Karpas-422 (cell line): ENCODE measurements around the gene SLC25A15. TPM values are rescaled to one million over a fixed set of nuclear protein-coding genes. Genes with fewer than 3 reads are reported as not detected.
"Not testable (repeated sequence)": the region's sequence is repeated elsewhere in the genome, so short reads cannot be mapped to it uniquely, and the experiment has no call there.

Experiments used
- DNase-seq: peaks from one replicate; pipeline ENCODE4 v3.0.0-alpha.2; 2015
- H2AFZ ChIP-seq: fragments of 200-600 bp; sonication (generic); 2 replicates; pipeline ENCODE4 v1.6.1; 2014; ENCODE audit warnings: antibody characterized with exemption, low read length, mixed read lengths
- H3K27ac ChIP-seq: fragments of 200-600 bp; sonication (generic); 2 replicates; pipeline ENCODE4 v1.5.1; 2014; ENCODE audit warnings: mild to moderate bottlenecking, low read length, moderate library complexity
- H3K27me3 ChIP-seq: fragments of 200-600 bp; sonication (generic); 2 replicates; pipeline ENCODE4 v1.6.1; 2014; ENCODE audit warnings: low read length, mixed read lengths
- H3K36me3 ChIP-seq: fragments of 200-600 bp; sonication (generic); 2 replicates; pipeline ENCODE4 v1.6.1; 2014; ENCODE audit warnings: low read length, mixed read lengths; ENCODE audit not compliant: insufficient read depth
- H3K4me1 ChIP-seq: fragments of 200-600 bp; sonication (generic); 2 replicates; pipeline ENCODE4 v1.6.1; 2014; ENCODE audit warnings: mild to moderate bottlenecking, low read length, mixed read lengths
- H3K4me2 ChIP-seq: fragments of 200-600 bp; sonication (generic); 2 replicates; pipeline ENCODE4 v1.6.1; 2014; ENCODE audit warnings: low read length, low read depth, mild to moderate bottlenecking; ENCODE audit not compliant: poor library complexity, severe bottlenecking
- H3K4me3 ChIP-seq: fragments of 200-600 bp; sonication (generic); 2 replicates; pipeline ENCODE4 v1.5.1; 2014; ENCODE audit warnings: mild to moderate bottlenecking, antibody characterized with exemption, low read length, mixed read lengths
- H3K79me2 ChIP-seq: fragments of 200-600 bp; sonication (generic); 2 replicates; pipeline ENCODE4 v1.6.1; 2014; ENCODE audit warnings: mild to moderate bottlenecking, low read length, mixed read lengths
- H3K9ac ChIP-seq: fragments of 200-600 bp; sonication (generic); 2 replicates; pipeline ENCODE4 v1.6.0; 2014; ENCODE audit warnings: low read length
- H3K9me2 ChIP-seq: fragments of 200-600 bp; sonication (generic), shearing (Covaris generic); replicated peaks from 2 replicates; pipeline ENCODE4 v1.6.0; 2014; ENCODE audit warnings: mild to moderate bottlenecking, low read length, moderate library complexity; ENCODE audit not compliant: insufficient read depth
- H3K9me3 ChIP-seq: fragments of 300-700, 200-600 bp; sonication (generic); 2 replicates; pipeline ENCODE4 v1.6.1; 2014; ENCODE audit warnings: low read length, mixed read lengths
- H4K20me1 ChIP-seq: fragments of 200-600 bp; sonication (generic); 2 replicates; pipeline ENCODE4 v1.6.1; 2014; ENCODE audit warnings: mild to moderate bottlenecking, antibody characterized with exemption, low read length, low read depth; ENCODE audit not compliant: insufficient read depth
- total RNA-seq: library from RNA; depleted of rRNA; stranded (reverse); fragments of >200 nt; shearing (Covaris generic); gene quantifications from 2 replicates; pipeline ENCODE4 v1.2.3, GENCODE V29; 2014; ENCODE audit warnings: low replicate concordance

SLC25A15 gene
- total RNA-seq, 1 experiment from 2014 or later: 25.3 TPM

- peak overlapping the region; percentile 67 for H3K4me2 ChIP-seq
- H4K20me1 ChIP-seq: no peaks in the 10 kb centered on the region
- H3K27ac ChIP-seq: peak overlapping the region; percentile 91
- peak; percentile 92 for DNase-seq
- peak overlapping the region; percentile 91 for H2AFZ ChIP-seq
- peak overlapping the region; percentile 58 for H3K9ac ChIP-seq
- H3K36me3 ChIP-seq: no peaks in the 10 kb centered on the region
- no peaks in the 10 kb centered on the region for H3K27me3 ChIP-seq
- no peaks in the 10 kb centered on the region for H3K9me3 ChIP-seq
- H3K4me3 ChIP-seq: peak overlapping the region; percentile 42; the same call in 1 of the 2 replicates
- H3K79me2 ChIP-seq: no peaks in the 10 kb centered on the region
- H3K4me1 ChIP-seq: peaks cover 32% of the 10 kb centered on the region
- H3K9me2 ChIP-seq: no peaks in the 10 kb centered on the region
These were observed 12.1 kb upstream of the SLC25A15 start for GRCh38 chr13:40777166-40777808.

- H3K4me1 ChIP-seq: peaks cover 27% of the 10 kb centered on the region
- DNase-seq: no peak
- no peak overlapping the region for H3K4me3 ChIP-seq
These were observed 11.6 kb upstream of the SLC25A15 start for GRCh38 chr13:40777809-40778175.

GRCh38 chr13:40779049-40779448 lies 10.4 kb upstream of the SLC25A15 start:
- no peak for DNase-seq
- Histone ChIP-seq H3K27ac (no peak overlapping the region), H3K4me1 (peaks cover 26% of the 10 kb centered on the region), H3K27me3 (no peaks in the 10 kb centered on the region), H3K36me3 (no peaks in the 10 kb centered on the region), H3K9me3 (no peaks in the 10 kb centered on the region), H3K79me2 (no peaks in the 10 kb centered on the region), H3K9me2 (no peaks in the 10 kb centered on the region), H2AFZ (0 out of 2 replicates have a peak overlapping the region, but pooled peaks have one; percentile 6), H3K4me3 (no peak overlapping the region), H3K9ac (no peak overlapping the region), H3K4me2 (no peak overlapping the region), H4K20me1 (no peaks in the 10 kb centered on the region)

More at GRCh38 chr13:40777809-40778175, 11.6 kb upstream of the SLC25A15 start:
- Histone ChIP-seq H3K9me2 (no peaks in the 10 kb centered on the region), H3K4me2 (peak overlapping the region; percentile 67), H3K79me2 (no peaks in the 10 kb centered on the region), H3K27ac (peak overlapping the region; percentile 91), H3K27me3 (no peaks in the 10 kb centered on the region), H3K9me3 (no peaks in the 10 kb centered on the region), H2AFZ (peak overlapping the region; percentile 91), H3K36me3 (no peaks in the 10 kb centered on the region), H3K9ac (peak overlapping the region; percentile 18; the same call in 1 of the 2 replicates), H4K20me1 (no peaks in the 10 kb centered on the region)

- Histone ChIP-seq H3K9me2 (no peaks in the 10 kb centered on the region), H3K4me1 (peaks cover 30% of the 10 kb centered on the region), H3K9me3 (no peaks in the 10 kb centered on the region), H4K20me1 (no peaks in the 10 kb centered on the region), H2AFZ (no peak overlapping the region), H3K27ac (no peak overlapping the region), H3K4me2 (no peak overlapping the region), H3K36me3 (no peaks in the 10 kb centered on the region), H3K4me3 (no peak overlapping the region), H3K9ac (no peak overlapping the region), H3K79me2 (no peaks in the 10 kb centered on the region), H3K27me3 (no peaks in the 10 kb centered on the region)
- no peak for DNase-seq
These were observed 9.6 kb upstream of the SLC25A15 start for GRCh38 chr13:40779796-40780285.

GRCh38 chr13:40780822-40781401 lies 8.5 kb upstream of the SLC25A15 start:
- H3K4me1 ChIP-seq: peaks cover 25% of the 10 kb centered on the region
- H3K9me3 ChIP-seq: no peaks in the 10 kb centered on the region
- H3K36me3 ChIP-seq: no peaks in the 10 kb centered on the region
- H3K4me3 ChIP-seq: no peak overlapping the region
- H3K9me2 ChIP-seq: no peaks in the 10 kb centered on the region
- no peaks in the 10 kb centered on the region for H3K79me2 ChIP-seq
- peak; percentile 63 for DNase-seq
- no peaks in the 10 kb centered on the region for H3K27me3 ChIP-seq
- H2AFZ ChIP-seq: no peak overlapping the region
- H3K9ac ChIP-seq: no peak overlapping the region
- no peak overlapping the region for H3K27ac ChIP-seq
- H3K4me2 ChIP-seq: no peak overlapping the region
- no peaks in the 10 kb centered on the region for H4K20me1 ChIP-seq

GRCh38 chr13:40781717-40782116 lies 7.7 kb upstream of the SLC25A15 start:
- Histone ChIP-seq H4K20me1 (no peaks in the 10 kb centered on the region), H3K4me2 (no peak overlapping the region), H3K79me2 (no peaks in the 10 kb centered on the region), H3K4me3 (no peak overlapping the region), H3K27me3 (no peaks in the 10 kb centered on the region), H3K9me2 (no peaks in the 10 kb centered on the region), H3K9me3 (no peaks in the 10 kb centered on the region), H3K36me3 (no peaks in the 10 kb centered on the region), H3K4me1 (peaks cover 17% of the 10 kb centered on the region), H3K9ac (no peak overlapping the region), H3K27ac (no peak overlapping the region), H2AFZ (0 out of 2 replicates have a peak overlapping the region, but pooled peaks have one; percentile 40)
- no peak for DNase-seq

- H3K9me2 ChIP-seq, H3K9ac ChIP-seq: not testable (repeated sequence)
These were observed 6.4 kb upstream of the SLC25A15 start for GRCh38 chr13:40782971-40783370.

GRCh38 chr13:40784540-40784939 lies 4.9 kb upstream of the SLC25A15 start:
- no peaks in the 10 kb centered on the region for H3K9me2 ChIP-seq
- H3K9me3 ChIP-seq: no peaks in the 10 kb centered on the region
- H3K4me3 ChIP-seq: no peak overlapping the region
- peaks cover 8% of the 10 kb centered on the region for H3K4me1 ChIP-seq
- no peaks in the 10 kb centered on the region for H4K20me1 ChIP-seq
- DNase-seq: no peak
- no peaks in the 10 kb centered on the region for H3K36me3 ChIP-seq
- H3K27me3 ChIP-seq: no peaks in the 10 kb centered on the region
- no peak overlapping the region for H3K4me2 ChIP-seq
- no peak overlapping the region for H2AFZ ChIP-seq
- no peak overlapping the region for H3K9ac ChIP-seq
- no peak overlapping the region for H3K27ac ChIP-seq
- H3K79me2 ChIP-seq: no peaks in the 10 kb centered on the region; the same call in 1 of the 2 replicates

More at GRCh38 chr13:40782971-40783370, 6.4 kb upstream of the SLC25A15 start:
- H3K4me3 ChIP-seq, H3K79me2 ChIP-seq, H3K36me3 ChIP-seq, H3K4me2 ChIP-seq, DNase-seq, H3K27me3 ChIP-seq, H3K9me3 ChIP-seq, H3K4me1 ChIP-seq, H4K20me1 ChIP-seq, H3K27ac ChIP-seq, H2AFZ ChIP-seq: not testable (repeated sequence)
